HG02981 (cell line): ENCODE data around the gene MIGA2.

ENCODE experiments used
- ATAC-seq: cut with Tn5 transposase; IDR thresholded peaks from one replicate; pipeline ENCODE4 v1.9.1; 2021; ENCODE audit warnings: mild to moderate bottlenecking, moderate library complexity; ENCODE audit not compliant: unreplicated experiment

Gene MIGA2

DNA sequence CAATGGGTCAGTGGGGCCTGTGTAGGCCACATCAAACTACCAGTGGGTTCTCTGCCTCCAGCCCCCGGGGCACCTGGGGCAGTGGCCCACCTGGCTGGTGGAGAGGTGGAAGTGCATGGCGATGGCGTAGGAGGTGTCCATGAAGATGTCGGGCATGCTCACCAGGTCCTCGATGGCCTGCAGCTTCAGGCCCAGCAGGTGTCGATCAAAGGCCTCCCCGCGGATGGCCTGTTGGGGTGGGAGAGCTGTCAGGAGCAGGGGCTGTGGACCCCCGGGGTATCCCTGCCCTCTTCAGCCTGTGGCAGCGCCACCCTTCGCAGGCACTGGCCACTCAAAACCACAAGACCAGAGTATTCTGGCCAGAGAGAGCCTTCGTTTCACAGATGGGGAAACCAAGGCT is 59.5 kb downstream of the MIGA2 start:
- no peak for ATAC-seq

DNA sequence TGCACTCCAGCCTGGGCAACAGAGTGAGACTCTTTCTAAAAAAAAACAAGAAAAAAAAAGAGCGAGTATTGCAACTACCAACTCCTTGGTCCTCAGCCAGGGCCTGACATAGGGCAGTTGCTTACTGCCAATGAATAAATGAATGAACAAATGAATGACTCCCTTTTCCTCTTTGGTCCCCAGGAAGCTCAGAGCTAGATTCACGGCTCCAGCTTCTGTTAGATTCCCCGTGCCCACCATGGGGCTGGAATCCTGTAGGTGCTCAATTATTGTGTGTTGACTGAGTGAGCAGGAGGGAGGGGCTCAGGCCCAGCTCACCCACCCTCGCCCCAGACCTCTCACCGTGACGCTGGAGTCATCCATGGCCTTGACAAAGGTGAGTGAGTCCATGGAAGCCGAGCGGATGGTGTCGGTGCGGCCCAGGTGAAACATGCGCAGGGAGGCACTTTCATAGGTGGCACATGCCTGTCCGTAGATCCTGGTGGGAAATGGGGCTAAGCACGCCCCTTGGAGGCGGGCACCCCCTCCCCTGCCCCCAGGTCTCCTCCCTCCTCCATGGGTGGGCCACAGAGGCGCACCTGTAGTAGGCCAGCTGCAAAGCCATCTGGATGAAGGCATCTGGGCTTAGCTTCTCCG is 61.4 kb downstream of the MIGA2 start:
- ATAC-seq, result no peak

DNA sequence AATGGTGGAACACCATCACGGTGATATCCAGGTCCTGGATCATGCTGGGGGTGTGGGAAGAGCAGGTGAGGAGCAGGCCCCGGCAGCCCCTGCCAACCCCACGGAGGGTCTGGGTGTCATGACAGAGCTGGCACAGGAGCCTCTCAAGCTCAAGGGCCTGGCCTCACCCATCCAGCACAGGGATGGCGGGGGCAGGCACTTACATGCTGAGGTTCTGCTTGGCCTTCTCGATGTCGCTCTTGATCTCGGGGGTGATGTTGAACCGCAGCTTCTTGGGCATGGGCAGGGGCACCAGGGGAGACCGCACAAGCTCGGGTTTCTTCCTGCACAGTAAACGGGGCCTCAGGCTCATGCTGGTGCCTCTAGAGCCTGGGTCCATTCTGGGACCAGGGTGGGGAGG is 61.9 kb downstream of the MIGA2 start:
- no peak for ATAC-seq

DNA sequence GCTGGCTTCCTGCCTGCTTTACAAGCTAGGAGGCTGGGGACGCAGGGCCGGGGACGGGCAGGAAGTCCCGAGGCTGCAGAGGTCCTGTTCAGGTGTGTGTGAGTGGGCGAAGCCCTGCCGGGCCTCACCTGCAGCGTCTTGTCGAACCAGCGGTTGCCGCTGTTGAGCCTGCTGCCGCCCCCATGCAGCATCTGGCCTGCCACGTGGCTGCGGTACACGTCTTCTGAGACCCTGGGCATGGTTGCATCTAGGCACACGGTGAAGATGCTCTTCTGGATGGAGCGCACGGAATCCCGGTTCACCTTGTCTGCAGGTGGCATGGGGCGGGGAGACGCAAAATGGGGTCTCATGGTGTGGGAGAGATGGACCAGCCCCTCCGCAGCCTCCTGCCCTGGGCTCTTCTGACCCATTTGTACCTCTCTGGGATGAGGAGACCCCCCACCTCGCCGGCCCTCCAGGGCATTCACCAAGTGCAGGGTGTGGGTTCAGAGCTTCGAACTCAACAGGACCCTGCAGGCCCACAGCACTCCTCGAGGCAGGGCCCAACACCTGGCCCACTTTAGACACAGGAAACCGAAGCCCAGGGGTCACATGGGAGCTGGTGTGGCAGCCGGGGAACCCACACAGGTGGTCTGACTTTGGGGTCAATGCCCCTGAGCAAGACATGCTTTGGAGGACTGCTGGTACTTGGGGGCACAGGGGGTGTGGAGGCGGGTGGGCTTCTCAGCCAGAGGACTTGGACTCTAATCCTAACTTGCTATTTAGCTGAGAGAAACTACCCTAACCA is 64.2 kb downstream of the MIGA2 start:
- ATAC-seq, result no peak

DNA sequence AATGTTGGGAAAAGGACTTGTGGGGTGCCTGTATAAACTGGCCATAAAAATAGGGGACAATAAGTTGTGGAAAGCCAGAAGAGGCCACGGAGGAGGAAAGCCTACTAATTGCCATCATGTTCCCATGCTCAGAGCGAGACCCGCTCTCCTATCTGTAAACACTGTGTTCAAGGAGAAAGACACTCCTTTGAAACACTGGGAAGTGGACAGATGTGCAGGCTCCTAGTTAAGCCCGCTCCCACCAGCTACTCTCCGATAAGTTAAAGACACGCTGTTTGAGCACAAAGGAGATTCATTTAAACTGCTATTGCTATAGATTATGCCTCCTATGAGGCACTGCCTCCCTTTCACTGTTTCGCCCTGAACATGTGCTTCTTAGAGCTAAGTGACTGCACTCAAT is 64.9 kb downstream of the MIGA2 start:
- no peak for ATAC-seq

DNA sequence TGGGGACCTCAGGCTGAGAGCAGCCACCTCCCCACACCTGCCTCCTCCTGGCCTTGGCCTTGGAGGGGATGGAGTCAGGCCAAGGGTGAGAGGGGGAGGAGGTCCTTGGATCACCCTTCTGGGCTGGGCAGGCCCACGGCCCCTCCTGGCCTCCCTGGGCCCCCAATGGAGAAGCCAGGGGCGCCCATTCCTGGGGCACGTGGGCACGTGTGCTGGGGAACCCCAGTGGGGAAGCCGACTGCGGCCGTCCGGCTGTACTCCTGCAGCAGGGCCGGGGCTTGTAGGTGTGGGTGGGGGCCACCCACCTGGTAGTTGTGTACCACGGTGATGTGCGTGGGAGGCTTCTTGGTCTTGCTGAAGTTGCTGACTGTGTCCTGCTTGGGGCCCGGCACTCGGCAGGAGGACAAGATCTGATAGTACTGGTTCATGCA is 65.7 kb downstream of the MIGA2 start:
- no peak for ATAC-seq

DNA sequence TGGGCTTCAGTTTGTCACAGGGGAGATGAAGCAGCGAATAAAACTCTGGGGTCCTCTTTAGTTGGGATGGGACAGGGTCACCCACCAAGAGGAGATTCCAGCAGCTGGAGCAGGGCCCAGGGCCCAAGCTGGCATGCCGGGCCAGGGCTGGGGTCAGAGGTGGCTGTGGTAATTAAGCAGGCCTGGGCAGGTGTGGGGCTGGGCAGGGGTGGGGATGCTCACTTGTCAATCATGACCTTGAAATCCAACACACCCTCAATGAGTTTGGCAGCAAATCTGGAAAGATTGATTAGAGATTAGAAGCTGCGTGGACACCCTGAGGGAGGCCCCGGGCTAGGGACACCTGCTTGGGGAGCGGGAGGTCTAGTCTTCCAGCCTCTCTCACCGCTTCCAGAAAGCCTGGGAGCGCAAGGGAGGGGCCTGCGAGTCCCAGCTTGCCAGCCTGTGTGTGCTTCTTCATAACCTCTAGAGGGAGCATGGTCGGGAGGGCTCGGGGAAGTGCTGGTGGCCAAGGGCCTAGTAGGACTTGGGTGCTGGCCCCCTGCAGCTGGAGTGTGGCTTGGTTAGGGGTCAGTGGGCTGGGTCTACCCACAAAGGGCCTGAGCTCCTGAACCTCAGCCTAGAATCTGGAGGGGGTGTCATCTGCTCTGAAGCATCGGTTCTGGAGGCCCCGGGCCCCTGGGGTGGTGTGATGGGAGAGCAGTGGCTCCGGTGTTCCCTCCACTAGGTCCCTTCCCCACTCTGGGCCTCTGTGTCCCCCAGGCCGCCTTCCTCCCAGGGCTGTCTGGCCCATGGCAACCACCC is 66.6 kb downstream of the MIGA2 start:
- ATAC-seq, result no peak

DNA sequence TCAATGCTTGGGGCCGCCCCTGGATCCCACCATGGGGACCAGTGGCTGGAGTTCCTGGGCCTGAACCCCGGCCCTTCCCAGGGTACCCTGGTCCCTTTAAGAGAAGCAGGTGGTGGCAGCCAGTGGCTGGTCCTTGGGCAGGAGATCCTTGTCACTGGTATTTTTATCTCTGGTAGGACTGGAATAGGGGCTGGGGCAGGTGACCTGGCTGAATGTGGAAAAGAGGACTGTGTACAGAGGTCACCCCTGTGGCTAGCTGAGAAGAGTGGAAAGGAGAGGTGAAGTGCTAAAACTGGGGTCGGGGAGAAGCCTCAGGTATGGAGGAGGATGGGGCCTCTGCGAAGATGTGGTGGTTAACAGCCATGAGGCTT is 67.2 kb downstream of the MIGA2 start:
- ATAC-seq, result no peak

DNA sequence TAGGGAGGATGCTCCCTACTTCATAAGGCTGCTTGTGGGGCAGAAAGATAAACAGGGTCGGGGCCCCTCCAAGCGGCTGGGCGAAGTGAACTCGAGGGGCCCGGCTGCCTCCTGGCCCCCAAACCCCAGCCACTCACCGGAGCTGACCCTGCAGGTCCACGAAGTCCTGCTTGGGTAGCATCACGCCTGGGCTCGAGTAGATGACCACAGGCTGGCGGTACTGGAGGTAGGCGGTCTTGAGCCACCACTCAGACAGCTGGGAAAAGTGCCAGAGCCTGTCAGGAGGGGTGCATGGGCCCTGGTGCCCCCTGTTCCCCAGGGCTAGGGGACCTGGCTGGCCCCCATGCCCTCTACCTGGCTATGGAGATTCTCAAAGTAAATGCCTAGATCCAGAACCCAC is 67.6 kb downstream of the MIGA2 start:
- no peak for ATAC-seq

DNA sequence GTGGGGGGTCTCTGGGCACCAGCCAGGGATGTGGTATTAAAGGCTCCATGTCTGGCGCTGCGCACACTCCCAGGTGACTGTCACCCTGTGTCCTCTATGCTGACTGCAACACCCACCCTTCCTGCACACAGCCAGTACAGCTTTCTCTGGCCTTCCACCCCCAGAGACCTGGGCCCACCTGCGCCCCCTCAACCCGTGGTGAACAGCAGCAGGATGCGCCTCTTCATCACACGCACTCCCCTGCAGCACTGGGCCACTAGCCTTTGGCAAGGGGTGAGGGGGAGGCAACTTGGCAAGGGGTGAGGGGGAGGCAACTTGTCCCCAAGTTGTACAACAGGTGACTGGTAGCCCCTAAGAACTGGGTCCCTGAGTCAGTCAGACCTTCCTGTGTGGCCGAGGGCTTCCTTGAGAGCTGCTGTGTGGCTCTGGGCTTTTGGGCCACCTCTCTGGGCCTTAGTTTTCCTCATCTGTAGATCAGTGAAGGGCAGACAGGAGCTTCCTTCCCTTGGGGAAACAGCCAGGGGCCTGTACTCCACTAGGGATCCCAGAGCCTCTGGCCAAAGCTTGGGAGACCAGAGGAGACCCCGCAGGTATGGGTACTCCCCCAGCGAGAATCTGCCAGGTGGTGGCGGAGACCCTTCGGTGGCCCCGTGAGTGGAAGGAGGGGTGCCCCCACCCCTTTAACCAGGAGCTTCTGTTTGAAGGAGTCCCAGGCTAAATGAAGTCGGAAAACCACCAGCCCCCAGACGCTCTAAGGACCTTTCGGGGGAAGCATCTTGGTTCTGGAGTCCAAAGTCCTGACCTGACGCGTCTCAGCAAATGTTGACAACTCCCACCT is 69.7 kb downstream of the MIGA2 start:
- no peak for ATAC-seq

DNA sequence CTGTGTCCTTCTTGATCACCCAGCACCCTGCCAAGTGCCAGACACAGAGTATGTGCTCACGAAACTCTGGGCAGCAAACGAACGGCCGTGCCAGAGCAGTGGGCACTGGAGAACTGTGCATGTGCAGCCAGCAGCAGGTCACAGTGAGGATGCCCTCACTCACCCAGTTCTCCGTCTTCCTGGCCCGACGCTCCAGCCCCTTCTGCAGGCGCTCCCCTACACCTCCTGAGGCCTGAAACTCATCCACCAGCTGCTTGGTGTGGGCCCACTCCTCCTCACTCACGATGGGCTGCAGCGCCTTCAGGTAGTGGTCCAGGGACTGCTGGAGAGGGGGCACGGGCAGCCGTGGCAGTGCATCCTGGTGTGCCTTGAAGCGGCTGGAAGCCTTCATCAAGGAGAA is 71.2 kb downstream of the MIGA2 start:
- ATAC-seq, result no peak

DNA sequence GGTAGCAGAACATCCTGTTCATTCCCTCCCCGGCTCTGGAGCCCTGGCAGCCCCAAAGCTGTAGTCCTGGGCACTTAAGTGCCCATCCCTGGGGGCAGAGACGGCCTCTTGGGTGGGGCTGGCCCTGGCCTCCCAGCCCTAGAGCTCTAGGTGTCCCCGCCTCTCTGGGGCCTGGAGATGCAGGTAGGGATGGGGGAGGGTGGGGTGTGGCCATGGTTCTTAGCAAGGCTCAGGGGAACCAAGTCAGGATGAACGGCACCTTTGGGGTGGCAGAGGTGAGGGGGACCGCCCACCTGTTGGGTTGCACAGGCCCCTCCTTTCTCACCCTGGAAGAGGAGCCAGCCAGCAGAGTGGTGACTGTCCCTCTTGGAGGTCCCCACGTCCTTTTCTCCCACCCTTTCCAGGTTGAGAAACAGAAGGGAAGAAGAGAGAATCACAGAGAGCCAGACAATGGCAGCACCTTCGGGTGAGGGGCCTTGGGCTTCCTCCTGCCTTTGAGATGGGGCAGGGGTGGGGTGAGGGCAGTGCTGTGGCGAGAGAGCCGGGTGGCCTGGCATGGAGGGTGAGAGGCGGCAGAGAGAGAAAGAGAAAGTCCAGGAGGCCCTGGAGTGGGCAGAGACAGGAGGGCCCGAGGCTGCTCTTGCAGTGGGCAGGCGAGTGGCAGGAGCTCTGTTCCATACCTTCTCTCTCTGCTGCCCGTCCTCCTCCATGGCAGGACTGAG is 71.8 kb downstream of the MIGA2 start:
- ATAC-seq, result no peak

DNA sequence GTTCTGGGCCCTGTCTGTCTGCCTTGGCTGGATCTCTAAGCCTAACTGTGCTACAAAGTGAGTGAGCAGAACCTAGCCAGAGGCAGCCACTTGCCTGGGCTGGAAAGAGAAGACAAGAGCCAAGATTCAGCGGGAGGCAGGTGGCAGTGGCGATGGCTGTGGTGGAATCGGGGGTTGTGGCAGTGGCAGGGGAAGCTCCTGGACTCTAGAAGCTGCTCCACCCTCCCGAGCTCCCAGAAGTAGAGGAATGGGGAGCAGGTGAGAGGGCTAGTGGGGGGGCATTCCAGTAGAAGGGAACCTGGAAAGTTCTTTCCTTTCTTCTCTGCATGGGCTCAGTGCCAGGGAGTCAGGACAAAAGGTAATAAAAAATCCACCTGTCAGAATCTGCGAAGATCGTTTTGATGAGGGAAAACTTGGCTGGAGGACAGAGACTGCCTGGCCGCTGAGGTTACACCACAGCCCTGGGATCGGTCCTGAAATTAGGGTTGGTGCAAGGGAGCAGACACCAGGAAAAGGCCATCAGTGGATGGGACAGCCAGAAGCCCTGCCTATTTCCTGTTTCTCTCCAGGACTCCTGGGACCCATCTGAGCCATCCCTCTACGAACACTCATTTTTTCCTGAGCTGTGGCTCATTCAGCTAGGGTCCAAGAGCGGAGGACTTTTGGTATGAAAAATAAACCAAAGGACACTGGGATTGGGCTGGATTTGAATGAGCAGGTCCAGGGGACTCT is 72.5 kb downstream of the MIGA2 start:
- ATAC-seq, result no peak

DNA sequence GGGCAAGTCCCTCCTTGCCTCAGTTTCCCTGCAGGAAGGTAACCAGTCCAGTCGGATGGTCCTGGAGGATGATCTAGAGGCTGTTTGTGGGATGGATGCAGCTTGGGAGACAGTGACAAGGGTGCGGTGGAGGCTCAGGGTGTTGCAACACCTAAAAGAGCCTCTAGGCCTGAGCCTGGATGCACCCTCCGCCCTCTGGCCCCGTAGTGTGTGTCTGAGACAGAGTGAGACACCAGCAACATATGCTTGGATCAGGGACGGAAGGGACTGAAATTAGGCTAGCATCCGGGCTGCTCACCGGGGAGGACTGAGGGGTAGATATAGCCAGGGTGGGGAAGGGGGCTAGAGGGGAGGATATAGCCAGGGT is 73.1 kb downstream of the MIGA2 start:
- no peak for ATAC-seq

DNA sequence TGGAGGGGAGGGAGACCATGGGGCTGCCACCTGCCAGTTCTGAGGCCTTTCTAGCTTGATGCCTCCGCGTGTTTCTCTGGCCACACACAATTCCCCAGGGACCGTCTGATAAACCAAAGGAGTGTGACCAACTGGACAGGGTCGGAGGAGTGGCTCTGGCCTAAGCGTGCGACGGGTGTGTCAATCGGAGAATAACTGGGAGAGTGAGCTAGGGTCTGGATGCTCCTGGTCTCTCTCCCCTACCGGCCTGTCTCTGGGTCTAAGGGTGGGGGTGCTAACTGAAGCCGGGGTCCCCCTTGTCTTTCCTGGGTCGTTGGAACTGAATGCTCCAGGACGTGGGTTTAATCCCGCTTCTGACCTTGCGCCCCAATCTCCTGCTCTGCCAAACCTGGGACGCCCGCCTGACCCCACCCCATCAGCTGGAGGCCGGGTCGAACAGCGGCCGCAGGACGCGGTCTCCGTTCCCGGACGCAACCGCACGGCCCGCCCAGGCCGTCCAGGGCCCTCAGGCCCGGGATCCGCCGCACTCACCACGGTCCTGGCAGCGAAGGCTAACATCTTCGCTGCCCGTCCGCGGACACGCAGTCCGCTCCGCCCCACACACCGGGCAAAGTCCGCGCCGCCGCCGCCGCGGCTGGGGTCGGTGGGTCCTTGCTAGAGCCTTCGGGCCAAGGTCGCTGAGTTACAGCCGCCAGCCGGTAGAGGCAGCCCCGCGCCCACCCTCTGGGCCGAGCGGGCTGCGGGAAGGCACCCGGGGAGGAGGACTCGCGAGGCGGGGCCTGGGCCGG is 73.7 kb downstream of the MIGA2 start:
- ATAC-seq, result no peak

DNA sequence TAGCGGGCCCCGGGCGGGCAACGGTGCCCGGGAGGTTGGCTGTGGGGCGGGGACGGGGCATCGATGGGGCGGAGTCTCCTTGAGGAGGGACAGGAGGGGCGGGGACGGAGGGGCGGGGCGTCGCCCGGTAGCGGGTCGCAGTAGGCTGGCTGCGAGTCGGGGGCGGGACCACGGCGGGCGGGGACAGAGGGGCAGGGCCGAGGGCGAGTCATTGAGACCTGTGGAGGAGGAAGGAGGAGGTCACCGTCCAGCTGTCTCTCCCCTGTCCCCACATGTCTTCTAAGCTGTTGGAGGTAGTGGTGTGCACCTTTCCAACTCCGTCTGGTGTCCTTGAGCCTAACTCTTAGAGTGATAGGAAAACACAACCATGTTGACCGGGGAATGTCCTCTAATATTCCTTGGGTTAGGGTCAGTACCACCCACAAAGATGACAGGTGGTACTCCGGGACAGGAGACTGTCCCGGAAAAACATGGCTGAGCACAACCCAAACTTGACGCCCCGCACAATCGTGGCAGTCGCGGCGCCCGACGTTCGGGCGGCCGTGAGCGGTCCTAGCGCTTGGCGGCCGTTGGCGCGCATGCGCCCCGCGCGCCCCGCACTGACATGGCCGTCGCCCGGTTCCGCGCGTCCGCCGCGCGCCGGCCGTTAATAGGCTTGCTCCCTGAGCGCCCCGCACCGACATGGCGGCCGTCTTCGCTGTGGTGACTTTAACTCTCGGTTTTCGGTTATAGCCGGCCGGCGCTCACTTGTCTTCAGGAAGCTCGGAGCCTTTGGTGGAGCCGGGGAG is 74.5 kb downstream of the MIGA2 start, which contains the start of the genes CRAT and PTPA:
CRAT (minus strand) TSS at position 54 of the 788 bp plus-strand sequence. CDS start 284 bp downstream, outside the sequence.
PTPA (plus strand) TSS at position 676 of the 788 bp plus-strand sequence. CDS start 186 bp downstream, outside the sequence.
- peak; percentile 76 for ATAC-seq

DNA sequence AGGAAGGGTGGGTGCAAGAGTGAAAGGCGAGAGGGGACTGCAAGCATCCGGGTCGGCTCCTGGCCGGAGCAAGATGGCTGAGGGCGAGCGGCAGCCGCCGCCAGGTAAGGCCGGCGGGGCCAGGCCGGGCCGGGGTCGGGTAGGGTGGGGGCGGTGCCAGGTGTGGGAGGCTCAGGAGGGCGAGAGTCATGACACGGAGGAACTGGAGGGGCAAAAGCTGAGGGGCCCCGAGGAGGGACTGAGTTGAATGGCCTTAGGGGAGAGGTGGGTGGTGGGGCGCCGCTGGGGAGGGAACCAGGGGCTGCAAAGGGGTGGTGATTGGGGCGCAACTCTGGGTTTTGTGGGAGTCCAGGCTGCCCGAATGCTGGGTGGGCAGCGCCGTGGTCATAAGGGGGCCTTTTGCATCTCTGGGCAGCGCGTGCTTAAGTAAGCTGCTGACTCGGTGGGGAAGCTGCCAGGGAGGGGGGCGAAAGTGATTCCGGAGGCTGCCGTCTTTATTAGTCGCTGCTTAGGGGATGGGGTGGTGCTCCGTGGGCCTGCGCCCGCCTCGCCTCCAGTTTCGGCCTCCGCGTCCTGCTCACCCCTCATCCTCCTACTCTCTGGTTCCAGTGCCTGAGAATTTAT is 75.2 kb downstream of the MIGA2 start:
- no peak for ATAC-seq
